ENCODE measurements around the gene COL24A1. TPM values are rescaled to one million over a fixed set of nuclear protein-coding genes. Genes with fewer than 3 reads are reported as not detected.

Gene COL24A1
- total and polyA plus RNA-seq, 7 donors, result under 0.01 to 8.6 (median 6.7) TPM; not detected in 1

DNA sequence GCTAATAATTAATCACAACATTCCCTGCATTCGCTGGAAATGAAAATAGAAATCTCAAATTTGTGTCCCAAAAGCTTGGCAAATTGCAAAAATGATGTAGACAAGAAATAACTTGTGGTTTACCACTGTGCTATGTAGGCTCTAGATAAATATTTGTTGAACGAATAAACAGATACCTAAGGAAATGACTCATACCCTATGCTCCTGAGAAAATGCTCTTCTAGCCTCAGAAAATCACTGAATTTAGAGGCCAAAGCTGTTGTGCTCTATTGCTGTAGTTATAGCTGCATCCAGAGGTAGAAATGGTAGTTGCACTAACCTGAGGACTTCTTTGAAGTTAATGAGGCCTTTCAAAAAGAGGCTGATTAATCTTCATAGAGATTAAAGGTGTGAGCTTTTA, 306.3 kb downstream of the COL24A1 start:
- 18 to 21% methylated on average over 2 of the region's 2 CpGs for WGBS, 2 donors
- TF ChIP-seq EP300 (IDR thresholded peaks at IDR 0.05) (no peak), POLR2AphosphoS5 (IDR thresholded peaks at IDR 0.05) (no peak), POLR2A (IDR thresholded peaks at IDR 0.05) (no peak)
- TF ChIP-seq, protein P1, sequence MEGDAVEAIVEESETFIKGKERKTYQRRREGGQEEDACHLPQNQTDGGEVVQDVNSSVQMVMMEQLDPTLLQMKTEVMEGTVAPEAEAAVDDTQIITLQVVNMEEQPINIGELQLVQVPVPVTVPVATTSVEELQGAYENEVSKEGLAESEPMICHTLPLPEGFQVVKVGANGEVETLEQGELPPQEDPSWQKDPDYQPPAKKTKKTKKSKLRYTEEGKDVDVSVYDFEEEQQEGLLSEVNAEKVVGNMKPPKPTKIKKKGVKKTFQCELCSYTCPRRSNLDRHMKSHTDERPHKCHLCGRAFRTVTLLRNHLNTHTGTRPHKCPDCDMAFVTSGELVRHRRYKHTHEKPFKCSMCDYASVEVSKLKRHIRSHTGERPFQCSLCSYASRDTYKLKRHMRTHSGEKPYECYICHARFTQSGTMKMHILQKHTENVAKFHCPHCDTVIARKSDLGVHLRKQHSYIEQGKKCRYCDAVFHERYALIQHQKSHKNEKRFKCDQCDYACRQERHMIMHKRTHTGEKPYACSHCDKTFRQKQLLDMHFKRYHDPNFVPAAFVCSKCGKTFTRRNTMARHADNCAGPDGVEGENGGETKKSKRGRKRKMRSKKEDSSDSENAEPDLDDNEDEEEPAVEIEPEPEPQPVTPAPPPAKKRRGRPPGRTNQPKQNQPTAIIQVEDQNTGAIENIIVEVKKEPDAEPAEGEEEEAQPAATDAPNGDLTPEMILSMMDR (IDR thresholded peaks at IDR 0.05), result no peak
- intact Hi-C loops (cut with DNase I), result no loop called here
- no peak for DNase-seq
- H3K4me1 ChIP-seq, result no peaks in the 10 kb centered on the region
- H3K4me3 ChIP-seq, result no peak overlapping the region
- no peaks in the 10 kb centered on the region for H3K36me3 ChIP-seq
- H3K9me3 ChIP-seq, result no peaks in the 10 kb centered on the region
- H3K27ac ChIP-seq, result no peak overlapping the region
- H3K27me3 ChIP-seq, result no peaks in the 10 kb centered on the region

DNA sequence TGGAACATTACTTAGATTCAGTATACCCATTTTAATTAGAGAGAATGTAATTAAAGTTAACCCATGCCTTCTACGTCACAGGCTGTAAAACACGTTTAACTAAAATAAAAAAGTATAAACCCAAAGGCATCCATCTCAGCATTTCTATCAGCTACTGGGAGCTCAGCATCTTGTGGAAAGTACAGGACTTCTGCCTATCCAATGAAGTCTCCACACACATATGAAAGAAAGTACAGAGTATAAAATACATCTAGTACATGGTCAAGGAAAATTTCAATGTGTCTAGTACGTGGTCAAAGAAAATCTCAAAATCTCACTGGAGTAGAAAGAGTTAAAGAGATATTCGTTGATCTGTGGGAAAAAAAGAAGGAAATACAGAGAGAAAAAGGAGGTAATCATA, 306.9 kb downstream of the COL24A1 start:
- 50 to 62% methylated on average over 4 of the region's 4 CpGs for WGBS, 2 donors
- Histone ChIP-seq H3K27me3 (no peaks in the 10 kb centered on the region), H3K4me1 (no peaks in the 10 kb centered on the region), H3K27ac (no peak overlapping the region), H3K4me3 (no peak overlapping the region), H3K36me3 (no peaks in the 10 kb centered on the region), H3K9me3 (no peaks in the 10 kb centered on the region)
- intact Hi-C loops (cut with DNase I), result no loop called here
- DNase-seq, result no peak
- no peak for TF ChIP-seq POLR2A (IDR thresholded peaks at IDR 0.05)
- no peak for TF ChIP-seq POLR2AphosphoS5 (IDR thresholded peaks at IDR 0.05)
- TF ChIP-seq, protein P1 (IDR thresholded peaks at IDR 0.05), result no peak
- no peak for TF ChIP-seq EP300 (IDR thresholded peaks at IDR 0.05)

DNA sequence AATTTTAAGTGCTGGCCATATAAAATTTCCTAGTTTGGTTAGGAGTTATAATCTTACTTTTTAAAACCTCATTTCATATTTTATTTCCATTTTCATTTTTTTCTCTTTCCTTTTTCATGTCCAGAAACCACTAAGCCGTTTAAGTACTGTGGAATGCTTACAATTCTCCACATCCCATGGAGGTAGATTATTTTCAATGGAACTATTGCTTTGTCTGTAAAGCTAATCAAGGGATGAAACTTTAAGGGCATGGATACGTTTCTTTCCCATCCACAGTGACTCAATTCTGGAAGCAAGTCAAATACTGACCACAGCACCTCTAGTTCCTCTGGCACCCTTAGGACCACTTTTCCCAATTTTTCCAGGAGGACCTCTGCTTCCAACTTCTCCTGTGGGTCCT, 309.2 kb downstream of the COL24A1 start:
- Histone ChIP-seq H3K9me3 (no peaks in the 10 kb centered on the region), H3K27ac (no peak overlapping the region), H3K27me3 (no peaks in the 10 kb centered on the region), H3K36me3 (no peaks in the 10 kb centered on the region), H3K4me1 (no peaks in the 10 kb centered on the region), H3K4me3 (no peak overlapping the region)
- DNase-seq, result no peak
- TF ChIP-seq EP300 (IDR thresholded peaks at IDR 0.05) (no peak), POLR2A (IDR thresholded peaks at IDR 0.05) (no peak), POLR2AphosphoS5 (IDR thresholded peaks at IDR 0.05) (no peak)
- TF ChIP-seq, protein P1 (IDR thresholded peaks at IDR 0.05), result no peak
- intact Hi-C loops (cut with DNase I), result no loop called here
- 61 to 80% methylated on average over 2 of the region's 2 CpGs for WGBS, 2 donors

DNA sequence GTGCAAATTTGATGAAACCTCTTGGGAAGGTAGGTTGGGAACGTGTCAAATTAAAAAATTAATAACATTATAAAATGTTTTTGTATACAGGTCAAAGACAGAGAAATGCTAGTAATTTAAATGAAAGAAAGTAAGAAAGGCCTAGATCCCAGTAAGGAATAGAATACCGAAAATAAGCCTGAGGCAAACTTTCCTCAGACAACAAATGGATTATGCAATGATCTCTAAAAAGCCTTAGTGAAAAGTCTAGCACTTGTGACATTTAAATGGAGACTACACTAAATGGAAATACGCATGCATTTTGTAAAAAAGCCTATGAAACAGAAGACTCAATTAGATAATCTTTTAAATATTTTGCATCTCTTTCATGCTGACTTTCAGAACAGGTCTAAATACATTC, 309.9 kb downstream of the COL24A1 start:
- Histone ChIP-seq H3K27ac (no peak overlapping the region), H3K4me1 (no peaks in the 10 kb centered on the region), H3K27me3 (no peaks in the 10 kb centered on the region), H3K4me3 (no peak overlapping the region), H3K9me3 (no peaks in the 10 kb centered on the region), H3K36me3 (no peaks in the 10 kb centered on the region)
- no peak for DNase-seq
- WGBS, 2 donors, result 74 to 85% methylated on average over 3 of the region's 3 CpGs
- intact Hi-C loops (cut with DNase I), result no loop called here
- TF ChIP-seq POLR2AphosphoS5 (IDR thresholded peaks at IDR 0.05) (no peak), POLR2A (IDR thresholded peaks at IDR 0.05) (no peak), EP300 (IDR thresholded peaks at IDR 0.05) (no peak)
- TF ChIP-seq, protein P1 (IDR thresholded peaks at IDR 0.05), result no peak

DNA sequence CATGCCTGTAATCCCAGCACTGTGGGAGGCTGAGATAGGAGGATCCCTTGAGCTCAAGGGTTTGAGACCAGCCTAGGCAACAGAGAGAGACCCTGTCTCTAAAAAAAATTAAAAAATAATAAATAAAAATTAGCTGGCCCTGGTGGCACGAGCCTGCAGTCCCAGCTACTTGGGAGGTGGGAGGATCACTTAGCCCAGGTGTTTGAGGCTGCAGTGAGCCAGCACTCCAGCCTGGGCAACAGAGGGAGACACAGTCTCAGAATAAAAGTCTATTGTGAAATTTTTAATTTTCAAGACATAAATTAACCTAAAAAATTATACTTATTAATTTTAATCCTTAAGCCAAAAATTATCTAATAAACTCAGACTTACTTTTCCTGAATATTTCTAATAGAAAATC, 317.1 kb downstream of the COL24A1 start:
- Histone ChIP-seq H3K9me3 (no peaks in the 10 kb centered on the region), H3K36me3 (no peaks in the 10 kb centered on the region), H3K27ac (no peak overlapping the region), H3K4me1 (no peaks in the 10 kb centered on the region), H3K4me3 (no peak overlapping the region), H3K27me3 (no peaks in the 10 kb centered on the region)
- TF ChIP-seq, protein P1 (IDR thresholded peaks at IDR 0.05), result no peak
- no peak for TF ChIP-seq POLR2AphosphoS5 (IDR thresholded peaks at IDR 0.05)
- no peak for TF ChIP-seq POLR2A (IDR thresholded peaks at IDR 0.05)
- no peak for TF ChIP-seq EP300 (IDR thresholded peaks at IDR 0.05)
- WGBS, 2 donors, result 44 to 67% methylated on average over 1 of the region's 1 CpG
- DNase-seq, result no peak
- intact Hi-C loops (cut with DNase I), result no loop called here

All from sigmoid colon (tissue), 7 donors.